HG02852 (cell line): ENCODE data around the gene SDR39U1.

Experiments used
- ATAC-seq: cut with Tn5 transposase; IDR thresholded peaks from one replicate; pipeline ENCODE4 v1.9.1; 2021; ENCODE audit warnings: mild to moderate bottlenecking, moderate library complexity; ENCODE audit not compliant: unreplicated experiment

SDR39U1 gene

DNA sequence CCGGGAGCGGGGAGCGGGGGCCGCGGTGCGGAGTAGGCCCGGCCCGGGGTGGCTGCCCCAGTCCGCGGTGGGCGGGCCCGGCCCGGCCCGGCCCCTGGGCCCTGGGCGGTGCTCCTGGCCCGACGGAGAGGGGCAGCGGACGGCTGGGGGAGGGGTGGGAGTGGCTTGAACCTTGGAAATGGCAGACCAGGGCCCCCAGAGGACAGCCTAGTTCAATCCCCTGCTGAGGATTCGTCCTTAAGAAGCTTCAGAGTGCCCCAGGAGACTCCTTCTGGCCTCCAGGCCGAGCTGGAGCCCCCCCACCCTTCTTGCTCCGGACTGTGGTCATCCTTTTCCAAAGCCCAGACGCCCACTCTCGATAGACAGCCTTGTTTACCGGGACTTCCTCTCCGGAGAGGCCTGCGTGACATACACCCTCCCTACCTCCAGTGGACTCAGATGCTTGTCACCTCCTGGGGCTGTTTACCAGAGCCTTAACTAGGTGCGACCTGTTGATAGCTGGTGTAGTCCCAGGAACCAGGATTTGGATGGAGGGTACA is 12.4 kb downstream of the SDR39U1 start:
- ATAC-seq = peak; percentile 64

- ATAC-seq = peak; percentile 86
Observed at GRCh38 chr14:24429395-24430142, 13.0 kb downstream of the SDR39U1 start, which contains the start of the genes CBLN3 and KHNYN. CBLN3 (minus strand) TSS chr14:24429668; CDS start chr14:24429054, 614 bp downstream. KHNYN (plus strand) TSS chr14:24429954; CDS start chr14:24430731, 777 bp downstream.

DNA sequence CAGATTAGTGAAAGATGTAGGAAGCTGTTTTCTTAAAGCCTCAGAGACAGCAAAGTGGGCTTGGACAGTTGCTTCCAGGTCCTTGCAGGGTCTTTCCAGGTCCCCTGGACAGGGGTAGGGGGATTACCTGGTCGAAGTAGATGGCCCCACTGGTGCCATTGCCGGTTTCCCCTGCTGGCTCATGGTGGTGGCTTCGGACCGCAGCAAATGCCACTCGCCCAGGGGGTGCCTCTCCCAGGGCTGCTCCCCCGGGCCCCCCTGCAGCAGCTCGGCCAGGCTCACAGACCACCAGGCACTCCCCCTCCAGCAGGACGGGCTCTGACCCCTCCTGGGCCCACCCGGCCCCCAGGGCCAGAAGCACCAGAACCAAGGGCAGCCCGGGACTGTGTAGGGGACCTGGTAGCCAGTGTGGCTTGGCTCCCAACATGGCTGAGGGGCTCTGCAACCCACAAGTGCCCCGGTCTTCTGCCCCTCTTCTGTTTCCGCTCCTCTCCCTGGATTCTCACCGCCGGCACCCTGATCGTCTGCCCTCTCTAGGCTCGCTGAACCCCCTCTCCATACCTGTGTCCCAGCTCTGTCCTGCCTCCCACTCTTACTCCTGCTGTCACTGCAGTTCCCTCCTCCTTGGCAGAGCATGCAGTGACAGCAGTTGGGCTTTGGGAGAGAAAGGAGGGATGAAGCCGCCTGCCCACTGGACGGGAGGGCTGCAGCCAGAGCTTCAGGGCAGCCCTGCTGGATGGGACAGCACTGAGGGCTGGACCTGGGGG is 13.8 kb downstream of the SDR39U1 start:
- no peak for ATAC-seq

- ATAC-seq = no peak
Observed at GRCh38 chr14:24427537-24428508, 14.8 kb downstream of the SDR39U1 start.

- ATAC-seq = no peak
Observed at GRCh38 chr14:24426912-24427536, 15.6 kb downstream of the SDR39U1 start.

DNA sequence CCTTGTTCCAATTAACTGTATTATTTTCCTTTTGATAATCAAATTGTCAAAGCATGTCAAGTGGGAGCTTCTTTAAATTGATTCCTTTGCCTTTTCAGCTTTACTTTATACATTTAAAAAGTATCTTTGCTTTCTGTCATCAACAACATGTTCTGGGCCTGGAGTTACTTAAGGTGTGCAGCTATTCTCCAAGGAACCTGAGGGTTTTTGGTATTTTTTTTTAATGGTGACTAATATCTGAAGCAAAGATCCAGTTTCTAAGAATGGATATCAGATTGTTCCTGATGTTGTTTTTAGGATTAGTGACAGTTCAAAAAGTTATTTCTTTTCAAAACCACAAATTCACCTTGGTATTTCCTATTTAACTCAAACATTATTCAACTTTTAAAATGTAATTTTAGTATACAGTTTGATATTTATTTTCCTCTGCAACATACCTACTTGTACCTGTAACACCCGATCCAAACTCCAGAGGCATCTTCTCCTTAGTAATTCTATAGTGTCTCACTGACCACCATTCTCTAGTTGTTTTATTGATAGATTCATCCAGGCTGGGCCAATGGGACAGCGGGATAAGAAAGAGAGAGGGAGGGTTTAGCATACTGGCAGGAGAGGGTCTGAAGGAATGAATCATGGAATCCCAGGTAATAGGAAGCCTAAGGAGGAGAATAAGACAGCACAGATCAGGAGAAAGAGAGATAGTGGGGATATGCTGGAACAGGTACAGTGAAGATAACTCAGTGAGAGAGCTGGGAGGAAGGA is 16.2 kb downstream of the SDR39U1 start:
- ATAC-seq = no peak

- ATAC-seq = no peak
Observed at GRCh38 chr14:24425704-24426103, 16.9 kb downstream of the SDR39U1 start.

DNA sequence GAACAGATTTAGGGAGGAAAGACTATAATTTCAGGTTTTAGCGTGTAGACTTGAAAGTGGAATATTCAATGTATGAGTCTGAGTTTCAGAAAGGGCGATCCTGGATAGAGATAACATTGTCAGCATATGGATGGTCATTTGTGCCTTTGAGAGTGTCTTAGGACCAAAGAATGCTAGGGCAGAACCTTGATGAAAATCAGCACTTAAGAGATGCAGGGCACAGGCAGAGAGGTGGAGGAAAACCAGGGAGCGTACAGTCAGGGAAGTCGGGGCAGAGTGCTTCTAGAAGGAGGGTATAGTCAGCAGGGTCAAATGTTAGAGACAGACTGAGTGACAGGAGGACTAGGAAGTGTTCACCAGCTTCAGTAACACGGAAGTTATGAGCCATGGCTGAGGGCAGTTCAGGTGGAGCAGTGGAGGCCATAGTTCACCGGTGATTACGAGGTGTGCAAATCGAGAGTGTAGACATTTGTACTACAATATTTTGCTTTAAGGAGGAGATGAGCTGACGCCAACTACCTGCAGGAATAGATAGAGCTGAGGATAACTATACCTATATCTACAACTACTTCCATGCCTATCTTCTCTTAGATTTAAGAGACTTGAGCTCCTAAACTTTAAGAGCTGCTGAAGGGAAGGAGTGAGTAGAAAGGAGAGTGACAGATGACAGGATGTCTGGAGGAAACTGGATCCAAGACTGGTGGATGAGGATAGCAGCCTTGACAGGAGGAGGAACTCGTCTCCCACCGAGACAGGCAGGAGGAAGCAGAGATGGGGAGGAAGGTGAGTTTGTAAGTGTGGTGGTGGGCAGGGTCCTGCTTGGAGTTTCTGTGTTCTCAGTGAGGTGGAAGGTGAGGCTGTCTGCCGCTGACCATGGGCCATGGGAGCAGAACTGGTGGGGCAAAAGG is 19.6 kb downstream of the SDR39U1 start:
- ATAC-seq = no peak

GRCh38 chr14:24422261-24422660 is 20.3 kb downstream of the SDR39U1 start:
- ATAC-seq = no peak

DNA sequence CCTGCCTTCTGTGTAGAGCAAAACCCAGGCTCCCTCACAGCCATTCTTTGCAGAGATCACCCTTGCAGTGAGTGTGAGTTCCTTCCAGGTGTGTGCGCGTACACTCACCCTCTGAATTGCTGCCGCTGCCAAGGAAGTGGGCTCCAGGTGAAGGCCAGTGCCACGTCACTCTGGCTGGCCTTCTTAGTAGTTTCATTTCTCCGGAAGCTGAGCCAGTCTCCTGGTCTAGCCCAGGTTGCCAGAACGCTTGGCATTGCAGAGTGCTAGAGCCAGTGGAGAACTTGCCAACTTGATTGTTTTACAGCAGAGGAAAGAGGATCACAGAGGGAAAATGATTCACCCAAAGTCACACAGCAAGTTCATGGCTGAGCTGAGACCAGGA is 24.1 kb downstream of the SDR39U1 start:
- no peak for ATAC-seq

DNA sequence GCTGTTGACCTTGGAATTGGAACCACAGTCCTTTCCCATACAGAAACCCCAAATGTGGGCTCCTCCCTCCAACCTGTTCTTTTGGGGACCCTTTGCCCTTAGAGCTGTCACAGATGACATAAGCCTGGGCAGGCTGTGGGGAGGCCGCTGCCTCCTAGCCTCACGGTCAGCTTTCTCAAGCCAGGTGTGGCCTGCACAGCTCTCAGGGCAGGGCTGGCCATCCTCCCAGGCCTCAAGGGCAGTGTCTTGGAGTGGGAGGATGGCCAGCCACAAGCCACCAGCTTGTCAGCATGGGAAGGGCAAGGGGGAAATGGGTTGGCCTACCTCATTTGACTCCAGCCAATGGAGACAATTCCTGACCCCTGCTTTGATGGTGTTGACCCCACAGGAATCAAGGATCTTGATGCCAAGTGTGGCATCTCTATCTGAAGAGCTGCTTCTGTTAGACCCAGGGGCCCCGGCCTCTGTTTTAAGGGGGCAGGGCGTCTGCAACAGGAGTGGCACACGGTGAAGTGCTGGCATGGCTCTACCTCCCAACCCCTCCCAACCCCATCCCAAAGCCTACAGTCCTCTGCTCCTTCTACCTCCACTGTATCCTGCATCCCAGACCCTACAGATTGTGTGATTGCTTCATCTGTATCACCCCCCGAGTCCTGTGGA is 24.6 kb downstream of the SDR39U1 start:
- no peak for ATAC-seq

DNA sequence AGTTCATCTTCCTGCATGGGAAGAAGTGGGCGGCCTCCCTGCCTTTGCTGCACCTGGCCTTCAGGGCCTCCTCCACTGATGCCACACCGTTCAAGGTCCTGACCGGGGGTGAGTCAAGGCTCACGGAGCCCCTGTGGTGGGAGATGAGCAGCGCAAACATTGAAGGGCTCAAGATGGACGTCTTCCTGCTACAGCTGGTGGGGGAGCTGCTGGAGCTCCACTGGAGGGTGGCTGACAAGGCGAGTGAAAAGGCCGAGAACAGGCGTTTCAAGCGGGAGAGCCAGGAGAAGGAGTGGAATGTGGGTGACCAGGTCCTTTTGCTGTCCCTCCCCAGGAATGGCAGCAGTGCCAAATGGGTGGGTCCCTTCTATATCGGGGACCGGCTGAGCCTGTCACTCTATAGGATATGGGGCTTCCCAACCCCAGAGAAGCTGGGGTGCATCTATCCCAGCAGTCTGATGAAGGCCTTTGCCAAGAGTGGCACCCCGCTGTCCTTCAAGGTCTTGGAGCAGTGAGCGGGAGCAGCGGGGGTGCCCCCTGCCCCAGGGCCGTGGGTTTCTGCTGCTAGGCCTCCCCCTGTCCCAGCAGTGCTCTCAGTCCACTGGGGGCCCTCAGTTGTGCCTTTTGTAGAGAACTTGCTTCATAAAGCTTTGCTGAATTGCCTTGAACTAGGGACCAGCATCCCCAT is 25.5 kb downstream of the SDR39U1 start:
- ATAC-seq = no peak

GRCh38 chr14:24416254-24416931 is 26.2 kb downstream of the SDR39U1 start:
- no peak for ATAC-seq

- ATAC-seq = no peak
Observed at GRCh38 chr14:24415421-24416253, 26.9 kb downstream of the SDR39U1 start.

- ATAC-seq = no peak
Observed at GRCh38 chr14:24414732-24415420, 27.7 kb downstream of the SDR39U1 start.
